ENCODE data around the gene FGFRL1.
"Not testable (repeated sequence)": the region's sequence is repeated elsewhere in the genome, so short reads cannot be mapped to it uniquely, and the experiment has no call there.

FGFRL1 gene

DNA sequence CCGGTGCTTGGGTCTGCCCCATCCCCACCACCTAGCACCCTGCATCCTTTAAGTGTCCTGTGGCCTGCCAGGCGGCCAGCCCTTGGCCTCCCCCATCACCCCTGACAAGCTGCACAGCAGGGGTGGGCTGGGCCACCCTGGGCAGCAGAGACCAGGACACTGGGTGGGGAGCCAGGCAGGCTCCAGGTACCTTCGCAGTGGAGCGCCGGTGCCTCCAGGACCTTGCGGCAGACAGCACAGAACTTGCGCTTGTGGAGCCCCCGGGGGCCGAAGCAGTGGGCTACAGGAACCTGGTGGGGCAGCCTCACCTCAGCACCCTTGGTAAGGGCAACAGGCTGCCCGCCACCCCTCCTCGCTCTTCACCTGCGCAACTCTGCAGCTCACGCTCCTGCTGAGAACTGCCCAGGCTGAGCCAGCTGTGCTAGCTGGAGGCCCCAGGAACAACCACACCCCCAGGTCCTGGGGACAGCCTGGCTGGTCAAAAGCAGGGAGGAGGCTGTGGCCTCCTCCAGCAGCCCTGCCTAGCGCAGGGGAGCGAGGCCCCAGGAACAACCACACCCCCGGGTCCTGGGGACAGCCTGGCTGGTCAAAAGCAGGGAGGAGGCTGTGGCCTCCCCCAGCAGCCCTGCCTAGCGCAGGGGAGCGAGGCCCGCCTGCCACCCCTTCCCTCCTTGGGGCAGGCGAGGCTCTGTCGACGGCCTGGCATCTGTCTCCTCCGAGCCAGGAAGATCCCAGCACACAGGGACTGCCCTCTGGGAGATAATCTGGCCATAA, 42.6 kb upstream of the FGFRL1 start:
- peaks cover 4% of the 10 kb centered on the region for H3K36me3 ChIP-seq (ENCODE audit: insufficient read depth, low read length)
- no peak overlapping the region for H3K9ac ChIP-seq (ENCODE audit: low read length)
- no peaks in the 10 kb centered on the region for H3K9me3 ChIP-seq (ENCODE audit: low read length)
- H3K27me3 ChIP-seq (ENCODE audit: control insufficient read depth in 1 of 2, insufficient read depth in 2 of 2, low read length in 2 of 2): peaks cover 0 to 14% of the 10 kb centered on the region in 2 donors
- no peak overlapping the region for H3K27ac ChIP-seq (ENCODE audit: low read depth, low read length)
- H3K4me1 ChIP-seq (ENCODE audit: insufficient read depth, low read length): peaks cover 21% of the 10 kb centered on the region
- H3K4me3 ChIP-seq (ENCODE audit: low read depth in 1 of 2, low read length in 2 of 2): no peak overlapping the region

DNA sequence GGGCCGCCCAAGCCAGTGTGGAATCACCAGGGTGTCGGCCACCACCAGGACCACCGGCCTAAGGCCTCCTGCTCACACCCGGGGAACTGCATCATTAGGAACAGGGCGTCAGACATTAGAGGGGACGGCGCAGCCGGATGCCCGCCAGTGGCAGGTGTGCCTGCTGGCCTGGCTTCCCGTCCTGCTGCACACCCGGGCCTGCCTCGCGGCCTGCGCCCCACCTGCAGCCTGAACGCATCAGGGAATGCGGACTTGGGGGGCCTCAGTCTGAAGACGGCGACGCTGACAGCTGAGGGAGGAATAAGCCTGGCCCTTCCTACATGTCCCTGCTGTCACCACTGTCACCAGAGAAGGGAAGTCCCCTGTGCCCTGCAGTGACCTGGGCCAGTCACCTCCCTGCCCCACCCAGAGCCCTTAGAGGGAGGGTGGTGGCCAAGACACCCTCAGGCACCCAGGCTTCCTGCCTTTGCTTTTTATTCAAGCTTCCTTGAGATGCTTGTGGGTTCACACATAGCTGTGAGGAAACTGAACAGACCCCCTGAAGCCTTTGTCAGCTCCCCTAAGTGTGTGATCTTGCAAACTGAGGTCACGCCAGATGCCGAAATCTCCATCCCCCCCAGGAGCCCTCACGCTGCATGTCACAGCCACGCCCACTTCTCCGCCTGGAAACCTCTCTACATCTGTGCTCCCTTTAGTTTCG, 41.2 kb upstream of the FGFRL1 start:
- peaks cover 21% of the 10 kb centered on the region for H3K4me1 ChIP-seq (ENCODE audit: insufficient read depth, low read length)
- peaks cover 3% of the 10 kb centered on the region for H3K36me3 ChIP-seq (ENCODE audit: insufficient read depth, low read length)
- no peak overlapping the region for H3K9ac ChIP-seq (ENCODE audit: low read length)
- peaks cover 0 to 14% of the 10 kb centered on the region in 2 donors for H3K27me3 ChIP-seq (ENCODE audit: control insufficient read depth in 1 of 2, insufficient read depth in 2 of 2, low read length in 2 of 2)
- H3K27ac ChIP-seq (ENCODE audit: low read depth, low read length): no peak overlapping the region
- H3K4me3 ChIP-seq (ENCODE audit: low read depth in 1 of 2, low read length in 2 of 2): no peak overlapping the region
- H3K9me3 ChIP-seq (ENCODE audit: low read length): no peaks in the 10 kb centered on the region

DNA sequence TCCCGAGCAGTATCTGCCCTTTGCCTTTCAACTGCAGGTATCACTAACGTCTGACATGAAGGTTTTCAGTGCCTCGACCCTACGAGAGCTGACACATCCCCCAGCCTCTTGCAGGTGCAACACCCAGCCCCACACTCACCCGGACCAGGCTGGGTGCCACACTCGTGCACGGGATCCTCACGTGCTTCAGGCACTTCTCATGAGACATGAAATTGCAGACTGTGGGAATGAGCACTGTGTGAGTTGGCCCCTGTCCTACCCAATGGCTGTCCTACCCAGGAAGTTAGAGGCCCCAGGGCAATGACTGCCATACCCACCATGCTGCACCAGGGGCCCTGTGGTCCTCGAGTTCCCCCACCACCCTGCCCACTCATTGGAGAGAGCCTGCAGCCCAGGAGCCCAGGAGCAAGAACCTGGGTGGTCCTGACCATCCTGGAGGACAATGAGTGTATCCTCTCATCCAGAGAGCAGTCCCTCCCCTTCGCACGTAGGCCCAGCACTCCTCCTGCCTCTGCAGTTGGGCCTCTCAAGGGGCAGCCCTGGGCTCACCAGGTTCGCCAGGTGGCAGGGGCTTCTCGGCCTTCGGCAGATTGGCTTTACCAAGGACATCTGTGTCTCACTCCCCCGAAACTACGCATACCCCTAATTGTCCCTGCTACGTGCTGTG, 40.4 kb upstream of the FGFRL1 start:
- Histone ChIP-seq H3K4me1 (ENCODE audit: insufficient read depth, low read length) (peaks cover 21% of the 10 kb centered on the region), H3K9me3 (ENCODE audit: low read length) (no peaks in the 10 kb centered on the region), H3K36me3 (ENCODE audit: insufficient read depth, low read length) (no peaks in the 10 kb centered on the region), H3K4me3 (ENCODE audit: low read depth in 1 of 2, low read length in 2 of 2) (no peak overlapping the region), H3K9ac (ENCODE audit: low read length) (no peak overlapping the region), H3K27me3 (ENCODE audit: control insufficient read depth in 1 of 2, insufficient read depth in 2 of 2, low read length in 2 of 2) (peaks cover 0 to 14% of the 10 kb centered on the region in 2 donors), H3K27ac (ENCODE audit: low read depth, low read length) (no peak overlapping the region)

DNA sequence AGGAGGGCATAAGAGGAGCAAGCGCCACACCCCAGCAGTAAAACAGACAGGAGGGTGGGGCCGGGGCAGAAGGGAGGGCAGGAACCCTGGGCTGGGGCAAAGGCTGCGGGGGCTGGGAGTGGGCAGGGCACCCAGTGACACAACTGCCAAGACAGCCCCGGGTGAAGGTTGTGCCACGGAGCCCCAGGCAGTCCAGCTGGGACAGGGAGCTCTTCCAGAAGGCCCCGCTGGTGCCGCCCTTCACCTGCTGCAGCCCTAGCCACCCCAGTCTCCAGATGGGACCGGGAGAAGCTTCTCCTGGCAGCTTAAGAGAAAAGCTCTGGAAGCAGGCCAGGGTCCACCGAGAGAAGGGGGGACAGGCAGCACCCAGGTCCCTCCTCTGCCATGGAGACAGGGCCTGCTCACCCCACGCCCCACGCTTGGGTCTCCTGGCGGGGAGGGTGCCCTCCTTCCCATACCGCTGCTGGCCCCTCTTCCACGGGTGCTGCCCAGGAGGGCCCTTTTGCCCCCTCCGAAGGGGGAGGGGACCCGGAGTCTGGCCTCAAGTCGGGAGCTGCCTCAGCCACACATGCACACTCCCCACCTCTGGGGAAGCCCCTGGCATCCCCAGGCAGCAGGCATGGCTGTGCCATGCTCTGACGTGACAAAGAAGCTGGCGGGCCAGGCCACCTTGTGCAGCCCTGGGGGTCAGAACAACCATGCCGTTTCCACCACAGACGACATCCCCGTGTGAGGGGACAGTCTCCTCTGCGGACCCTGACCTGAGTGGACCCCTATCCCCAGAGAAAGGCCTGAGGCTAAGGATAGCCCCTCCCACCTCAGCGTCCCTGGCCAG, 39.5 kb upstream of the FGFRL1 start:
- Histone ChIP-seq H3K9ac (ENCODE audit: low read length) (no peak overlapping the region), H3K4me1 (ENCODE audit: insufficient read depth, low read length) (peaks cover 21% of the 10 kb centered on the region)

DNA sequence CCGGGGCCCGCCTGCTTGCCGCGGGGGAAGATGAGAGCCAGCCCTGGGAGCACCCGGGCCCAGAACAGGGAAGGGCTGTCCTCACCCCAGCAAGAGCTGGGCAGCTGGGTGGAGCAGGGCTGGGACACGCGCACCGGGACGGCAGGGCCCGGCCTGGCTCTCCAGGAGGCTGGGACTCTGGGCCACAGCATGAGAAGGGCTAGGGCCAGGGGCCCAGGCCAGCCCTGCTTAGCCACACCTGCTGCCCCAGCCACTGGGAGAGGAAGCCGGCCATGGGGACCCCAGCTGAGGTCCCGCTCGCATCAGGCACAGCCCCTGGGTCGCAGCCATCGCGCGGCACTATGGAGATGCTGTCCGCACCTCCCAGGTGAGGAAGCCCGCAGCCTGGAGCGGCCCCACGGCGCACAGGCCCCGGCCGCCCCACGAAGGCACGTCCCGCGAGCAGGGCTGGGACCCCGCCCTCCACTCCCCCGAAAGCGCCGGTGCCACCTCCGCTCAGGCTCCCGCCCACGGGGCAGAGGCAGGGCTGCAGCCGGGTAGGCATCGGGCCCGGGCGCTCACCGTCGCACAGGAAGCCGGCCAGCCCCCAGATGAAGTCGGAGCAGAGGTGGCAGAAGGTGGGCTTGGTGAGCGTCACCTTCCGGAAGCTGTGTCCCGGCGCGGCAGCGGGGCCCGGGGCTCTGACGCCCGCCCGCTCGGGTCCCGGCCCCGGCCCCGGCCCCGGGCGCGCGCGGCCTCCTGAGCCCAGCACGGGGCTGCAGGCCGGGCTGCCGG, 38.6 kb upstream of the FGFRL1 start:
- Histone ChIP-seq H3K27ac (ENCODE audit: low read depth, low read length) (peak overlapping the region; percentile 24), H3K36me3 (ENCODE audit: insufficient read depth, low read length) (no peaks in the 10 kb centered on the region)

More for the DNA sequence above, 39.5 kb upstream of the FGFRL1 start:
- Histone ChIP-seq H3K4me3 (ENCODE audit: low read depth in 1 of 2, low read length in 2 of 2) (peak overlapping the region in 1 of 2 donors; percentile 66), H3K27me3 (ENCODE audit: control insufficient read depth in 1 of 2, insufficient read depth in 2 of 2, low read length in 2 of 2) (peaks cover 0 to 14% of the 10 kb centered on the region in 2 donors), H3K36me3 (ENCODE audit: insufficient read depth, low read length) (no peaks in the 10 kb centered on the region), H3K9me3 (ENCODE audit: low read length) (no peaks in the 10 kb centered on the region), H3K27ac (ENCODE audit: low read depth, low read length) (no peak overlapping the region)

DNA sequence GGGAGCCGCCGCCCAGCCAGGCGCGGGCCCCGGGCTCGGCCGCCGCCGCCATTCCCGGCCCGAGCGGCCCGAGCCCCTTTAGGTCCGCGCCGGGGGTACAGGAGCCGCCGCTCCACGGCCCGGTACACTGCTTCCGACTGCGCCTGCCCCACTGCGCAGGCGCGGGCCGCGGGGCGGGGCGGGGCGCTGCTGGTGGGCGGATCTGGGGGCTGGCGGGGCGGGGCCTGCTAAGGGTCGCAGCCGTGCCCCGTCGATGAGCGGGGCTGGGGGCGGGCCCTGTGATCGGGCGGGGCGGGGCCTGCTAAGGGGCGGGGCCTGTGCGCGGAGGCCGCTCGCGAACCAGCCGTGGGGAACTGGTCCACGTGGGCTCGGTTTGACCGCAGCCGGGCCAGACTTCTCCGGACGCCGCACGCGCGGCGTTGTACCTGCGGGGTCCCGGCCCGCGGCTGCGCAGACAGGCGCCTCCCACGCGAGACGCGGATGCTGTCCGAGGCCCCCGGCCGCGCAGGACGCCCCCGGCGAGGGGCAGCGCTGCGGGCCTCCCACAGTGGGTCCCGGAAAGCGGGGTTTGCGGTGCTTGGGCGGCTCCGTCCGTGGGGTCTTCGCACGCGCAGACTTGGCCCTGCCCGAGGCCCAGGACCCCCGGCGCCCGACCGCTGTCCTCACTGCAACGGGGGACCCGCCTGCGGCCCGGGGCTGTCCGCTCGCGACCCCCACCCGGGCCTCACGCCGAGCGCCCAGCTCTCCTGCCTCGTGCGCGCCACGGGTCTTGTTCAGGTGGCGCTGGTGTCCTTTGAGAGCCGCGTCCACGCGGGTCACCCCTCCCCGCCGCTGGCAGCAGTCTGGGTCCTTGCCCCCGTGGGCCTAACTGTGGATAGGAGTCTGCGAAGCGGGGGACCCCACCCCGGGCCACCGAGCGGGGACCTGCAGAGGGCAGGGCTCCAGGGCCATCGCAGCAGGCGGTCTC, 37.7 kb upstream of the FGFRL1 start, which contains the start of gene DGKQ:
Gene DGKQ, minus strand, starts transcription at position 139 of the 967 bp plus-strand sequence. Its CDS starts 87 bp downstream, at position 52.
- Histone ChIP-seq H3K4me1 (ENCODE audit: insufficient read depth, low read length) (peaks cover 21% of the 10 kb centered on the region), H3K36me3 (ENCODE audit: insufficient read depth, low read length) (no peaks in the 10 kb centered on the region), H3K27ac (ENCODE audit: low read depth, low read length) (peak within 1 kb of the TSS; percentile 24), H3K9me3 (ENCODE audit: low read length) (no peaks in the 10 kb centered on the region), H3K27me3 (ENCODE audit: control insufficient read depth in 1 of 2, insufficient read depth in 2 of 2, low read length in 2 of 2) (peaks cover 0 to 4% of the 10 kb centered on the region in 2 donors), H3K4me3 (ENCODE audit: low read depth in 1 of 2, low read length in 2 of 2) (peak within 1 kb of the TSS; percentile 66 to 75), H3K9ac (ENCODE audit: low read length) (no peak within 1 kb of the TSS)

More for the DNA sequence above, 38.6 kb upstream of the FGFRL1 start:
- peak overlapping the region; percentile 66 to 75 for H3K4me3 ChIP-seq (ENCODE audit: low read depth in 1 of 2, low read length in 2 of 2)
- peaks cover 0 to 10% of the 10 kb centered on the region in 2 donors for H3K27me3 ChIP-seq (ENCODE audit: control insufficient read depth in 1 of 2, insufficient read depth in 2 of 2, low read length in 2 of 2)
- H3K9ac ChIP-seq (ENCODE audit: low read length): no peak overlapping the region
- no peaks in the 10 kb centered on the region for H3K9me3 ChIP-seq (ENCODE audit: low read length)
- H3K4me1 ChIP-seq (ENCODE audit: insufficient read depth, low read length): peaks cover 21% of the 10 kb centered on the region

DNA sequence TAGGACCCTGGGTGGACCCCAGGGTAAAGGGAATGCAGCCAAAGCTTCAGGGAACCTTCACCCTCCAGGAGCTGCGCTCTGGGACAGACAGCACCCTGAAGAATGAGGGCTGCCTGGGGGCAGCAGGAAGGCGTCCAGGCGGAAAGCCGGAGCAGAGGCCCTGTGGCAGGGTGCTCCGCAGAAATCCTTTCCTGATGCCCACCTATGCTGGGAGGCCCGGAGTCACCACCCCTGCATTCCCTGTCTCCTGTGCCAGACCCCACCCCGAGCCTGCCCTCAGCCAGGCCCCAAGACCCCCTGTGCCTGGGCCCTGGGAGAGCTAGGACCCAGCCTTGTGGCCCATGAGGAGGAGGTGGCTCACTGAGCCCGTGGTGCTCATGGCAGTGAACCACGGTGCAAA, 36.8 kb upstream of the FGFRL1 start:
- no peak overlapping the region for H3K9ac ChIP-seq (ENCODE audit: low read length)
- no peaks in the 10 kb centered on the region for H3K9me3 ChIP-seq (ENCODE audit: low read length)
- no peaks in the 10 kb centered on the region for H3K27me3 ChIP-seq (ENCODE audit: control insufficient read depth in 1 of 2, insufficient read depth in 2 of 2, low read length in 2 of 2)
- no peak overlapping the region for H3K27ac ChIP-seq (ENCODE audit: low read depth, low read length)
- H3K4me1 ChIP-seq (ENCODE audit: insufficient read depth, low read length): peaks cover 21% of the 10 kb centered on the region
- H3K36me3 ChIP-seq (ENCODE audit: insufficient read depth, low read length): no peaks in the 10 kb centered on the region
- no peak overlapping the region for H3K4me3 ChIP-seq (ENCODE audit: low read depth in 1 of 2, low read length in 2 of 2)

DNA sequence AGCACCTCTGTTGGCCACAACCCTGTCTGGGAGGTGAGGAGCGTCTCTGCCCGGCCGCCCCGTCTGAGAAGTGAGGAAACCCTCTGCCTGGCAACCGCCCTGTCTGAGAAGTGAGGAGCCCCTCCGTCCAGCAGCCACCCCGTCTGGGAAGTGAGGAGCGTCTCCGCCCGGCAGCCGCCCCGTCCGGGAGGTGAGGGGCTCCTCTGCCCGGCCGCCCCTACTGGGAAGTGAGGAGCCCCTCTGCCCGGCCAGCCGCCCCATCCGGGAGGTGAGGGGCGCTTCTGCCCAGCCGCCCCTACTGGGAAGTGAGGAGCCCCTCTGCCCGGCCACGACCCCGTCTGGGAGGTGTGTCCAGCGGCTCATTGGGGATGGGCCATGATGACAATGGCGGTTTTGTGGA, 35.4 kb upstream of the FGFRL1 start:
- H3K27me3 ChIP-seq (ENCODE audit: control insufficient read depth in 1 of 2, insufficient read depth in 2 of 2, low read length in 2 of 2); H3K36me3 ChIP-seq (ENCODE audit: insufficient read depth, low read length); H3K9ac ChIP-seq (ENCODE audit: low read length); H3K4me3 ChIP-seq (ENCODE audit: low read depth in 1 of 2, low read length in 2 of 2); H3K27ac ChIP-seq (ENCODE audit: low read depth, low read length); H3K9me3 ChIP-seq (ENCODE audit: low read length): not testable (repeated sequence)
- peaks cover 16% of the 10 kb centered on the region for H3K4me1 ChIP-seq (ENCODE audit: insufficient read depth, low read length)

DNA sequence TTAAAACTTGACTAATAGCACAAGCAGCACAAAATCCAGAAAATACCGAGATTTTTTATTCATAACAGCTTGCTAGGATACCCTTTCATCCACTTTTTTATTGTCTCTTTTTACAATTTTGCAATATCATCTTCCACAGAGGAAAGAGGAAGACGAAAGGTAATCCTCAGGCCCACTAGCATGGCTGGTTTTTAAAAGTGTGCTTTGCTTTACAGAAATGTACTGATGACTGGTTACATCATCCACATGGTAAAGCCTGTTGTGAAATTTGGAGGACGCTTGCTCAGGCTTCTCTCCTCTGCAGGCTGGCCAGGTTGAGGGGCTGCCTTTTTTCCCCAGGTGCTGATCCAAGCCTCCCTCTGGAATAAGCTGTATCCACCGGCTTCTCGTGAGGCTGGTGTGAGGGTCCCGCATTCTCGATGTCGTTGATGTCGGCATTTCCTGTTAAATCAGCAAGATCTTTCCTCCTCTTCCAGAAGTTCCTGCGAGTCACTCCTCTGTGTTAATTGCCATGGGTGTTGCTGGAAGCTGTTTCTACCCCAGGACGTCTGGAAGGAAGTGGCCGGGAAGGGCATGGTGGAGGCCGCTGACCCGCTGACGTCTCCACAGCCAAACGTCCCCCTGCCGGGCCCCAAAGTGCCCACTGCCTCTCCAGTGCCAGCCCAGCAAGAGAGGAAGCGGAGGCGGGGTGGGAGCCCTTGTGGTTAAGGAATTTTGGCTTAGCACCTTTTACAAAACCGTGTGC, 32.3 kb upstream of the FGFRL1 start:
- no peaks in the 10 kb centered on the region for H3K9me3 ChIP-seq (ENCODE audit: low read length)
- no peaks in the 10 kb centered on the region for H3K27me3 ChIP-seq (ENCODE audit: control insufficient read depth in 1 of 2, insufficient read depth in 2 of 2, low read length in 2 of 2)
- no peak overlapping the region for H3K27ac ChIP-seq (ENCODE audit: low read depth, low read length)
- H3K36me3 ChIP-seq (ENCODE audit: insufficient read depth, low read length): no peaks in the 10 kb centered on the region
- H3K9ac ChIP-seq (ENCODE audit: low read length): no peak overlapping the region
- no peak overlapping the region for H3K4me3 ChIP-seq (ENCODE audit: low read depth in 1 of 2, low read length in 2 of 2)
- H3K4me1 ChIP-seq (ENCODE audit: insufficient read depth, low read length): no peaks in the 10 kb centered on the region

Data from muscle layer of colon (tissue), 2 donors.